HG03442 (cell line): ENCODE data around the gene NRG3.

Source experiments
- ATAC-seq: cut with Tn5 transposase; IDR thresholded peaks from one replicate; pipeline ENCODE4 v1.9.1; 2021; ENCODE audit warnings: mild to moderate bottlenecking, moderate library complexity; ENCODE audit not compliant: unreplicated experiment

The NRG3 gene

DNA sequence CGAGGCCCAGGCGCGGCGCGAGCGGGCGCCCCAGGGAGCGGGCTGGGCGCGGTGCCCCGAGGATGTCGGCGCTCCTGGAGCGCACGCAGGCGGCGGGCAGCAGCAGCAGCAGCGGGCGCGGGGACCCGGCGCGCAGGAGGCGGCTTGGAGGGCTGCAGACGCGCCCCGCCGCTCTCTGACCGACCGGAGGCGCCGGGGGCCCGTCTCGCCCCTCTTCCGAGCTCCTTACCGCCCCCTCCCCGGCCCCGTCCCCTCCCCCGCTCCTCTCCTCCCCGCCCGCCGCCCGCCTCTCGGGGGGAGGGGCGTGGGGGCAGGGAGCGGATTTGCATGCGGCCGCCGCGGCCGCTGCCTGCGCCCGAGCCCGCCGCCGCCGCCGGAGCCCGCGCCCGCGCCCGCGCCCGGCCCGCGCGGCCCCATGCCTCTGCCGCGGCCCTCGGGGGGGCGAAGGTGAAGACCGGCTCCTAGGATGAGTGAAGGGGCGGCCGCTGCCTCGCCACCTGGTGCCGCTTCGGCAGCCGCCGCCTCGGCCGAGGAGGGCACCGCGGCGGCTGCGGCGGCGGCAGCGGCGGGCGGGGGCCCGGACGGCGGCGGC is at the start of gene NRG3:
TSS of gene NRG3 (plus strand) at position 320 of the 592 bp plus-strand sequence.
- no peak for ATAC-seq

DNA sequence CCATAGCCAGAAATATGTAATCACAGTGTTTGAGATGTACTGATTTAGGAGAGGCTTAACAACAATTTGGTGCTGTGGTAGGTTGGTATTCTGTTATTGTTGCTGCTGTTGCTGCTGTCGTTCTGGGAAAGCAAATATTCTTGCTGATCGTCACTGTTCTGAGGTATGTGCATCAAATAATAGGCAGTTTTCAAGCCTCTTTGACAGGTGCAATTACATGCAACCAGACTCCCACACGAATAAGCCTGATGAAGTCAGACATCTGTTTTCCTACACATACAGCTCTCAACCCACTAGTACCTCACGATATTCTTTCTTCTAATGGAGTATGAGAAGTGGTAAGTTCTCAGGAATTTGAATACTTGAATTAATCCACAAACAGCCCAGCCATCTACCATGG is 46.7 kb upstream of the NRG3 start:
- ATAC-seq = no peak

DNA sequence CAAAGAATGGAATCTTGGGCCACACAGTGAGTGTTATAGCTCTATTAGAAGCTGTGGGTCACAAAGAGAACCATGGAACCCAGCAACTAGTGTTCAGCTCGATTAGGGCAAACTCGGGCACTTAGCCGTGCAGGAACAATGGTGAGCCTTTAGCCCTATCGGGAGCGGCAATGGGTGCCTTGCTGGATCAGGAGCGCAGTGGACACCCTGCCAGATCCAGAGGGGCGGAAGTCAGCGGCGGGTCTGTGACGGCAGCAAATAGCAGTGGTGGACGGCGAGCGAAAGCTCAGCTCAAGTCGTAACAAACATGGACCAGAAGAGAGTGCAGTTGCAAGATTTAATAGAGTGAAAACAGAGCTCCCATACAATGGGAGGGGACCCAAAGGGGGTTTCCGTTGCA is 43.9 kb upstream of the NRG3 start:
- no peak for ATAC-seq

DNA sequence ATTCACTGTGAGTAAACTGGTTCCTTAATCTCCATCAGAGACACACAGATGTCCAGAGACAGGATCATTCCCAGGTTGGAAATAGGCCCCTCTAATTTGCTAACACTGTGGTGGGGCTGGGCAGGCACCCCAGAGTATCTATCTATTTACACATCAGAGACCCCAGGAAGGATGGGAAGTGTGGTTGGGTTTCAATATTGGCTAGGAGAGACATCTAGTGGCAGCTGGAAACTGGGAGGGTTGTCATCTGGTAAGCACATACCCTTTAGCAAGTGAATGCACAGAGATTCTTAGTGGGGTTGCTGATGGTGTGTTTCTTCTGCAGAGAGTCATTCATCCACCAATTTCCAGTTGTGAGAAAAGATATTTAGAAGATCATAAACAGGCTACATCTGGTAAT is 36.0 kb upstream of the NRG3 start:
- no peak for ATAC-seq

DNA sequence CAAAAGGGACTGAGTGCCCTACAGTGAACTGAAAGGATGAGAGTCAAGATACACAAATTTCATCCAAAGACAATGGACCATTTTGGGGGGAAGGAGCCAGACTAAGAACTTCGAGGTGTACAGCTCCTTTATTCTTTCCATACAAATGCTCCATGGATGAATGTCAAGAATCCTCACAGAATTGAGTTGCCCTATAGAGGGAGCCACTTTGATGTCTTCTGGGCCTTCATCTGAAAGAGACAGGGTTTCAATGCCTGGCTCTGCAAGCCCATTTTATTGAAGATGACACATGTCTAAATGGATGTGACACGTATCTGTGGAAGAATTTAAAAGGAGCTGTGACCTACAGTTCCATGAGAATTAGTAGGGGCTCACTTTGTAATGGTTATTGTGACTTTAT is 32.0 kb upstream of the NRG3 start:
- ATAC-seq = no peak

DNA sequence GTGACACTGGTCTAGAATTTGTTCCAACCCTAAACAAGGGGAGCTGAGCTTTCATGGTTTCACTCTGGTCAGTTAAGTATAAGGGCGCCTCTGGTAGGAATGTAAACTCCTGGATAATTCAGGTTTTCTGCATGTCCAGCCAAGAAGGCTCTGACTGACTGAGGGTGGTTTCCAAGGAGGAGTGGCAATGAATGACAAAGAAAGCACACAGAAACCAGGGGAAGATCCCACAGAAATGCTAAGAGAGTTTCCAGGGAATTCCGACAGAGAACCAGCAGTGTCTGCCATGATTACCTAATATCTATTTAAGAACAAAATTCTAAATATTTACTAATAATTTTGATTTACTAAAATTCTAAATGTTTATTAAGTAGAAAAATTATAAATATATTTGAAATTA is 27.3 kb upstream of the NRG3 start:
- ATAC-seq = no peak

DNA sequence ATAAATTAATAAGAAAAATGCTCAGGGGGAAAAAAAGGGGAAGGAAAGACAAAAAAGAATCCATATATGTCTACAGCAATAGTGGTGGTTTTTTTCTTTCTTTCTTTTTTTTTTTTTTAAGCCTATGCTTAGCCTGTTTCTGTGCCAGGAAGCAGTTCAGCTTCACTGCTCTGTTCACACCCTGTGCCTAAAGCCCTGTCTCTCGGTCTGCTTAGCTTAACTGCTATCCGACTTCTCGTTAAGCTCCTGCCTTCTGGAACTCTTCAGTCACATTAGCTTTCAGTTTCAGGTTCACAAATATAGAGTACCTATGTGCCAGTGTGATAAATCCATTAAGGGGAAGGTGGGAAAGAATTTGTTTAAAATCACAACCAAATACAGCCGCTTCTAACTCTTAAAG is 26.5 kb upstream of the NRG3 start:
- no peak for ATAC-seq

DNA sequence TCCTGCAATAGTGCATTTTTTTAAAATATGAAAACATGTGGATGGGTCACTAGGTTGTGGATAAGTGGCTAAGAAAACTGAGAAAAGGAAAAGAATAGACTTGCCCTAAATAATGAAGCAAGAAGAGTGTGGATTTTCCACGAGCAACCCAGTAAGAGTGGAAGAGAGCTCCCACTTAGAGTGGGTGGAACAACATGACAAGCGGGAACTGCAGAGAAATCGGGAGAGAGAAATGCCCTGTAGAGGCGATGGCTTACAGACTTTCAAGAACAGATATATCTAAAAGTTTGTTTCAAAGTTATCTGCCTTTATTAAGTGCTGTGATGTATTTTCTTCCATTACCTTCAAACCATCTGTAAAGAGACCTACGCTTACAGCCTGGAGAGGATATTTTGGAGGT is 26.1 kb upstream of the NRG3 start:
- ATAC-seq = no peak

DNA sequence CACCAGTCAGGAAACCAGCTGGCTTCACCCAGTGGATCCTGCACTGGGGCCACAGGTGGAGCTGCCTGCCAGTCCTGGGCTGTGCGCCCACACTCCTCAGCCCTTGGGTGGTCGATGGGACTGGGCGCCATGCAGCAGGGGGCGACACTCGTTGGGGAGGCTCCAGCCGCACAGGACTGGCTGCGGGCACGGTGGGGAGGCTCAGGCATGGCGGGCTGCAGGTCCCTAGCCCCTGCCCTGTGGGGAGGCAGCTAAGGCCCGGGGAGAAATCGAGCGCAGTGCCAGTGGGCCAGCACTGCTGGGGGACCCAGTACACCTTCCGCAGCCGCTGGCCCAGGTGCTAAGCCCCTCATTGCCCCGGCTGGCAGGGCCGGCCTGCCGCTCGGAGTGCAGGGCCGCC is 12.4 kb upstream of the NRG3 start:
- ATAC-seq = no peak

DNA sequence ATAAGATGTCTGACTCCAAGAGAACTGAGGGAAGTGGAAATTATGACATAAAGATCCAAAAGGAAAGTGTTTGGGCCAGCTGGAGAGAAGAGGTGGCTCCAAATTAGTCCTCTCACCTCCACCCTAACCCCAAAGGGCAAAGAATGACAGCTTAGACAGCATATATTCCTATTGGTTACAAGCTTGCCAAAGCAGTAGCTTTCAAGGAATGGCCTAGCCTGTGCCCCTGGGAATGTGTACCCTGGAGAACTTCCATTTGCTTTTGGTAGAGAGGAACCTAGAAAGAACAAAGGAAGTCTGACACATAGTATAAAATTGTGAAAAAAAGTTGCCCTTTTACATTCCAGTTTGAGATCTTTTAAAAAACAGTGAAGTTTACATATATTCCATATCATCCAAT is 11.2 kb upstream of the NRG3 start:
- ATAC-seq = no peak

DNA sequence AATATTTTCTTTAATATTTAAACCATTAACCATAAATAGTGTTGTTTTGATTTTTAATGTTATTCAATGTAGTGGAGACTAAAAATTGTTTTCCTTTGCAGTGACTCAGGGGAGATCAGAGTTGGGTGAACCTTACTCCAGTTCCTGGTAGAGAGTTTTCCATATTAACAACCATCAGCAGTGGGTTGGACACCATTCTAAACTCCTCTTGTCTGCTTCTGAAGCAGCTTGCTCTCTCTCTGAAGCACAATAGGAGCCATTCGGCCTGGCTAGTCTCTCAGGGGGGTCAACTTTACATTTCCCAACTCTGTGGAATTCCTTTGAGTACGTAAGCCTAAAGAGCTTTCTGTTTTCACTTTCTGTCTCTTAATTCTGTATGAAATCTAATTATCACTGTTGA is 9.4 kb upstream of the NRG3 start:
- ATAC-seq = no peak

DNA sequence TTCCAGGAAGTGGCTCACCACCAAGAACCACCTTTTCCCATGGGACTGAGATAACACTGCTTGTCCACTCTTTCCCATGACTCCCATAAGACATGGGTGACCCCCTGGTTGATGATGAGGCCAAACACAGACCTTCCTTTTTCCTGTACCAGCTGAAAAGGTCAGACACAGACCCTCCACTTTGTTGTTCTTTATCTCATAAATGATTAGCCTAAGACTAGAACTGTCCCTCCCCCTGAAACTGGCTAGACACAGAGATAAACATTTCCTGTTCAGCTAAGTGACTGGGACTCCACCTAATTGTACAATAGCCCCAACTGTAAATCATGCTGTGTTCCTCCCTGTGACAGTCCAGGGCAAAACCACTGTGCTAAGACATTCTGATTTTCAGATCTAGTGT is 8.2 kb upstream of the NRG3 start:
- peak; percentile 59 for ATAC-seq

DNA sequence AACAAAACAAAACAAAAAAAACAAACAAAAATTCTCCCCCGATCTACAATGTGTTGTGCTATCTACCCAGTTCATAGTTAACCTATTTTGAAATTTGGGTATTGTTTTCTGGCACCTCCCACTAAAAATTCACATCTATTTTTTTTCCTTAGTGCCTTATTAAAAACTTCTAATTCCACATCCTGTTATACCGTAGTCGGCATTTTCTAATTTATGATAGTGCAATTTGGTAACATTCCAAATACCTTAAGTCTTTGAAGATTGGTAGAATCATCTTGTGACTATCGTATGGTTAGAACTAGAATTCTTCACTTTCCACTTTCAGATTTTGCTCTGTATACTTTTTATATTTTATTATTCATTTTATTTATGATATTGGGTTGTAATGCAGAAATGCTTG is 4.5 kb upstream of the NRG3 start:
- no peak for ATAC-seq

DNA sequence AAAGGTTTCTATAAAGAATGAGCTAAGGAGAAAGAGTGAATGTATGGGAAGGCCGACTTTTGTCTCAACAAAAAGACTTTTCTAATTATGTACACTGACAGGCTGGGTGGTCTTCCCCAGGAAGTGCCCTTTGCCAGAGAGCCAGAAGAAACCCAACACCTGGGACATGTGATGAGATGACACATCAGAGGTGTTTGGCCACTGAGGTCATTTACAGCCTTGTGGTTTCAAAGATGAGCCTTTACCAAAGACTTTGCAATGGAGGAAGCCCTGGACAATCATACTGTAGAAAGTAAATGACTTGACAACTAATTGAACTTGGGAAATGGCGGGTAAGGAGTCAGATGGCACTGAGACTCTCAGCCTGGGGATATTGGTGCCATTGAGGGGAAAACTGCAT is 3.4 kb upstream of the NRG3 start:
- no peak for ATAC-seq

DNA sequence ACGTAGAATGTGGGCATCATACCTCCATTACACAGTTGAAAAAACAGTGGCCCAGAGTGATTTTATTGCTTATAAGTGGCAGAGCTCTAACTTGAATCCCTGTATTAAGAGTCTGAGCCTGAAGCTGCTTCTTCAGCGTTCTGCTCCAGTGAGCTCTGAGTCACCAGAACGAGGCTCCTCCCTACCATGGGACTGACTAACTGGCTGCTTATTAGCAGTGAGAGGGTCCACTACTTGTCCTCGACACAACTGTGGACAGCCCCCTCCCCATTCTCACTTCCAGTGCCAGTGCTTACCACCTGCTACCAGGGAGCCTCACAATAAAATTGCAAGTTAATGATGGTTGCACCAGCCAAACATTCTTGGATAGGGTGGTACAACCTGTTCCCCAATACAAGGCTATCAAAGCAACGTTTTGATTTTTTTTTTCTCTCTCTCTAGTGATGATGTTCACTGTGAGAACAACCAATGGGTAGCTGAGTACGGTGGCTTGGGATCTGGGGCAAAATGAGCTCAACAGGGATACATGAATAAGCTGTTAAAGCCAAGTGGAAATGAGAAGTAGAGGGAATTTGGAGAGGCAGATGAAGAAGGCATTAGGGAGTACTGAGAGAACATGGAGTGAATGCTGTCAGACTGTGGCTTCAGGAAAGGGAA is 2.7 kb upstream of the NRG3 start:
- no peak for ATAC-seq

DNA sequence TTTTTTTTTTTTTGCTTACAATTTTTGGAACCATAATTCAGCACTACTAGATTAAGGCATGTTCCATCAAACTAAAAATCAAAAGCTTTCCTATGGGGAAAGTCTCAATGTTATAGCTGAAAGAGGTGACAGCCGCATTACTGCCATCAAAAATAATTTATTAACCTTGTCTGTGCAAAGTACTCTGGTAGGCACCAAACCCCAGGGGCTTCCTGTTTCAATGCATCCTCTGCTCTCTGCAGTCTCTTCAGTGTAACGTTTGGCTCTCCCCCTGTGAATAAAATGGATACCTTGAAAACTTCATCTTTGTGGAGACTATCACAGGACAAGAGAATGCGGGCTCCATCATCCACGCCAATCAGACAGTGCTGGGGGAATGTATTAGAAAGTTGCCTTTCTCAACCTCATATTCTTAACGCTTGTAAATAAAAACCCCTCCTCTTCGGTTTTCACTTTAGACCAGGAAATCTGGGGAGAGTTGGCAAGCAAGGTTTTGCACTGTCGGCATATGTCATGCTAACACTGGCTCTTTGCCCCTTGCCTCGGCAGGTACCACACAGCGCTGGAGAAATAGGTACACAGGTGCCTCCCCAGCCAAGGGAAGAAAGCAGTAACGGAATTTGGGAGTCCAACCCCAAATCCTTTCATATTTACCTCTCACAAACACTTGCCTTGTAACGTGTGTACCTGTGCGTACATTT is 1.6 kb upstream of the NRG3 start:
- ATAC-seq = no peak

DNA sequence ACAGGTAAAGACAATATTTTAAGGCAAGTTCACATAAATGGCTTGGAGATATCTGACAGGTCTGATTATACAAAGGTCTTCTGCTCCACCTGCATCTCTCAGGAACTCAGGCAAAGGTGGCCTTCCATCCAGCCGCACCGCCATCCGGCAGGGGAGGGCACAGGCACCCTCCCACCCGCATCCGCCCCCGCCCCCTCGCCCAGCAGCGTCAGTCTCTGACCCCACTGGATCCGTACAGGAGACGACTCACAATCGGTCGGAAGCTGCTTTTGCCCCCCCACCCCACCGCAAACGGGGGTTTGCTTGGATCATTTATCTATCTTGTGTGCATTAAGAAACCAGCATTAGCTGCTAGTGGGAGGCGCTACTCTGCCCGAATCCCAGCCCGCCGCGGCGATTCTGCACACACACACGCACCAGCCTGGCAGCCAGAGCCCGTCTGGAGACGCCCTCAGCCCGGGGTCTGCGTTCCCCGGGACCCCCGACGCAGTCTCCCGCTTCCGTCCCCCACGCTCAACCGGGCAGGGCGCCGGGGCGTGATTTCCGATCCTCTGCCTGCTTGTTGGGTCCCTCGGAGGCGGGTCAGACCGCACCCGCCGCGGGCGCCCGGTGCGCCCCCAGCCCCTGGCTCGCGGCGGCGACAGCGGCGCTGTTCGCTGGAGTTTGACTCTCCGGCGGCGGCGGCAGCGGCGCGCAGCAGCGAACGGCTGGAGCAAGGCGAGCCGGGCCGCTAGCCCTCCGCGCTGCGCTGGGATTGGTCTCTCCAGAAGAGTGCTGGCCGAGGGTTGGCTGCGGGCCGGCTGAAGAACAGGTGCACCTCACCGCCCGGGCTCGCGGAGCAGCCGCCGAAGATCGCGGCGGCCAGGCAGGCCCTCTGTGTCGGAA is 820 bp upstream of the NRG3 start:
- ATAC-seq = no peak

DNA sequence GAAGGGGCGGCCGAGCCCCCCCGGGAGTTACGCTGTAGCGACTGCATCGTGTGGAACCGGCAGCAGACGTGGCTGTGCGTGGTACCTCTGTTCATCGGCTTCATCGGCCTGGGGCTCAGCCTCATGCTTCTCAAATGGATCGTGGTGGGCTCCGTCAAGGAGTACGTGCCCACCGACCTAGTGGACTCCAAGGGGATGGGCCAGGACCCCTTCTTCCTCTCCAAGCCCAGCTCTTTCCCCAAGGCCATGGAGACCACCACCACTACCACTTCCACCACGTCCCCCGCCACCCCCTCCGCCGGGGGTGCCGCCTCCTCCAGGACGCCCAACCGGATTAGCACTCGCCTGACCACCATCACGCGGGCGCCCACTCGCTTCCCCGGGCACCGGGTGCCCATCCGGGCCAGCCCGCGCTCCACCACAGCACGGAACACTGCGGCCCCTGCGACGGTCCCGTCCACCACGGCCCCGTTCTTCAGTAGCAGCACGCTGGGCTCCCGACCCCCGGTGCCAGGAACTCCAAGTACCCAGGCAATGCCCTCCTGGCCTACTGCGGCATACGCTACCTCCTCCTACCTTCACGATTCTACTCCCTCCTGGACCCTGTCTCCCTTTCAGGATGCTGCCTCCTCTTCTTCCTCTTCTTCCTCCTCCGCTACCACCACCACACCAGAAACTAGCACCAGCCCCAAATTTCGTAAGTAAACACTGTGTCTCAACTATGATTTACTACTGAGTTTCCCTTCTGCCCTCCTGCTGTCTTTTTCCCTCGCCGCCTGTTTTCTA is 666 bp downstream of the NRG3 start:
- no peak for ATAC-seq

DNA sequence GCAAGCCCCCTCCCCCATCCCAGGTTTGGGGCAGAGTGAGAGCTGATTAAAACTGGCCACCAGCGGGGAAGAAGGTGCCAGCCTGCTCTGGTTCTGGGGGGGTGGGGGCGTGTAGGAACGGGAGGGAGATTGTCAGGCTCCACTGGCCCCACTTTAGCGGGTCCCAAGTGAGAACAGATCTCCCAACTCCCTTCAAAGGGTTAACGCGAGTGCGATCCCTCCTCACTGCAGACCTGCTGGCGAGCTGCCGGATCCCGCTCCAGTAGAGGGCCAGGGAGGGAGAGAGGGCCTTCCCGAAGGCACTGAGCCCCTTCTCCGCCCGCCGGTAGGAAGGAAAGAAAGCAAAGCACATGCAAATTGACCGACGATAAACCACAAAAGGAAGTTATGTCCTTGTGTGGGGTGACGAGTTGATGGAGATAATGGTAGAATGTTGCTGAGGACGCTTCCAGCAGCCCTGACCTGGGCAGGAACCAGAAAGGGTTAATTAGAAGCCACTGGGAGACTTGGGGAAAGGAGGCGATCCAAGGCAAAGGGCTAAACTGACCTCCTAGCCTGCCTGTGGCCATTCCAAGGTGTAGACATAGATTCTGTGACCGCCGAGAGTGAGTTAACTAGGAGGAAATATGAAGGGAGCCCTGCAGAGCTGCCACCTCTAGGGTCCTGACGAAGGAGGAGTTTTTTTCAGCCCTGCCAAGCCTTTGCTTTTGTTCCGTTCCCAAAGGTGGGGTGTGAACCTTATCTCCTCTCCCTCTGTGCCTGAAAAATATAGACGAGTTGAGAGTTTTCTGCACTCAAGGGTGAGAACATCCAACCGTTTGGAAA is 1.5 kb downstream of the NRG3 start:
- no peak for ATAC-seq

DNA sequence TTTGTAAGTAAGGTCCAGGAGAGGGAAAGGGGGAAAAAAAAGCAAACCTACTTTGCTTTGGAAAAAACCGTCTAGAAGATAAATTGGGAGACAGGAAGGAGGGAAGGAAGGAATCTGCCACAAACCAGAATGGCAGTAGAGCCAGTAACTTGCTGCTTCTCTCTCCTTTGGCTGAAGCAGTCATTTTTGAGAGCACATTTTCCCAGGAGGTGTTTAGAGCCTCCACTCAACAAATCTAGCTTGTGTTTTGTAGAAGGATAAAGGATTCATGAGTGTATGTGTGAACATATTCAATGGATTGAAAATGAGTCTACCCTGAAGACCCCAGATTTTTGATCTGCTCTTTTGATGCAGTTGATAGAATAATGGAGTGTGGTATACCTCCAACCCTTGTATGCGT is 2.6 kb downstream of the NRG3 start:
- no peak for ATAC-seq
